Measurements from ENCODE around the gene KLRC2.
"Not testable (repeated sequence)": the region's sequence is repeated elsewhere in the genome, so short reads cannot be mapped to it uniquely, and the experiment has no call there.

Gene KLRC2

GRCh38 chr12:10404798-10405197 is 31.0 kb downstream of the KLRC2 start:
- no peak for DNase-seq

GRCh38 chr12:10400829-10401228 is 35.0 kb downstream of the KLRC2 start:
- no peak for DNase-seq

GRCh38 chr12:10398168-10398567 is 37.6 kb downstream of the KLRC2 start:
- no peak for DNase-seq

- DNase-seq: no peak
Observed at GRCh38 chr12:10397296-10397695, 38.5 kb downstream of the KLRC2 start.

- DNase-seq: not testable (repeated sequence)
Observed at GRCh38 chr12:10396176-10396575, 39.6 kb downstream of the KLRC2 start.

GRCh38 chr12:10395390-10395998 is 40.3 kb downstream of the KLRC2 start:
- DNase-seq: peak; percentile 29 to 63

GRCh38 chr12:10394531-10395152 is 41.2 kb downstream of the KLRC2 start:
- DNase-seq: not testable (repeated sequence)

GRCh38 chr12:10393291-10393690 is 42.5 kb downstream of the KLRC2 start:
- no peak for DNase-seq

GRCh38 chr12:10392394-10392930 is 43.3 kb downstream of the KLRC2 start:
- peak; percentile 12 to 32 for DNase-seq

GRCh38 chr12:10390991-10391390 is 44.8 kb downstream of the KLRC2 start:
- DNase-seq: not testable (repeated sequence)

- no peak for DNase-seq
Observed at GRCh38 chr12:10389904-10390303, 45.9 kb downstream of the KLRC2 start, which contains the start of gene KLRK1. KLRK1 (minus strand) TSS chr12:10390041; CDS start chr12:10388810, 1,231 bp downstream.

GRCh38 chr12:10388624-10389413 is 47.0 kb downstream of the KLRC2 start:
- DNase-seq: no peak

GRCh38 chr12:10387498-10387897 is 48.3 kb downstream of the KLRC2 start:
- not testable (repeated sequence) for DNase-seq

- no peak for DNase-seq
Observed at GRCh38 chr12:10386857-10387256, 49.0 kb downstream of the KLRC2 start.

- DNase-seq: no peak
Observed at GRCh38 chr12:10385166-10385613, 50.6 kb downstream of the KLRC2 start.

GRCh38 chr12:10384191-10384590 is 51.6 kb downstream of the KLRC2 start:
- no peak for DNase-seq

- no peak for DNase-seq
Observed at GRCh38 chr12:10381928-10382628, 53.7 kb downstream of the KLRC2 start.

Data from inflammatory macrophage treated with lipopolysaccharide for 1 hour (primary cell).